Peyer's patch (tissue), 4 donors: ENCODE measurements around the gene TAS2R1. TPM values are rescaled to one million over a fixed set of nuclear protein-coding genes. Genes with fewer than 3 reads are reported as not detected.

Experiments
- DNase-seq, 3 donors: peaks; one replicate each; pipeline ENCODE4 v3.0.0-alpha.2; 2017 to 2019
- H3K27ac ChIP-seq, 4 donors: fragments of 200-600 bp; sonication (generic); one replicate each; pipeline ENCODE4 v1.5.1; 2016 to 2019
- H3K27me3 ChIP-seq, 2 donors: fragments of 200-600 bp; sonication (generic); one replicate each; pipeline ENCODE4 v1.5.1; 2019
- H3K36me3 ChIP-seq, 3 donors: fragments of 200-600 bp; sonication (generic); one replicate each; pipeline ENCODE4 v1.5.1; 2016 to 2019
- H3K4me1 ChIP-seq, 4 donors: fragments of 200-600 bp; sonication (generic); one replicate each; pipeline ENCODE4 v1.5.1; 2016 to 2019
- H3K4me3 ChIP-seq, 4 donors: fragments of 200-600 bp; sonication (generic); 1 replicate in 3 of 4; 2 replicates in 1 of 4; pipeline ENCODE4 v1.5.1; 2016 to 2019; ENCODE audit warnings: mild to moderate bottlenecking in 1 of 4
- H3K9me3 ChIP-seq, 4 donors: fragments of 200-600 bp; sonication (generic); one replicate each; pipeline ENCODE4 v1.5.1; 2016 to 2019; ENCODE audit warnings: mild to moderate bottlenecking in 1 of 4
- CTCF ChIP-seq, 6 experiments: fragments of 450-650 bp in 4 of 6; fragments of 200-600 bp in 2 of 6; sonication (generic) in 1 of 6; IDR thresholded peaks; one replicate each; pipeline ENCODE4 v1.5.1; 2017 to 2019; ENCODE audit warnings: antibody characterized with exemption in 6 of 6, mild to moderate bottlenecking in 3 of 6, moderate library complexity in 1 of 6
- POLR2A ChIP-seq, 2 donors: fragments of 450-650 bp; IDR thresholded peaks; one replicate each; pipeline ENCODE4 v1.5.1; 2017; ENCODE audit warnings: antibody characterized with exemption in 2 of 2, mild to moderate bottlenecking in 2 of 2, moderate library complexity in 2 of 2
- total RNA-seq, 4 donors: library from RNA; depleted of rRNA; stranded (reverse); fragments of >200 nt; gene quantifications; one replicate each; pipeline ENCODE4 v1.1.0, GENCODE V29; 2016

Gene TAS2R1
- total RNA-seq, 4 donors from 2014 or later, result not detected

DNA sequence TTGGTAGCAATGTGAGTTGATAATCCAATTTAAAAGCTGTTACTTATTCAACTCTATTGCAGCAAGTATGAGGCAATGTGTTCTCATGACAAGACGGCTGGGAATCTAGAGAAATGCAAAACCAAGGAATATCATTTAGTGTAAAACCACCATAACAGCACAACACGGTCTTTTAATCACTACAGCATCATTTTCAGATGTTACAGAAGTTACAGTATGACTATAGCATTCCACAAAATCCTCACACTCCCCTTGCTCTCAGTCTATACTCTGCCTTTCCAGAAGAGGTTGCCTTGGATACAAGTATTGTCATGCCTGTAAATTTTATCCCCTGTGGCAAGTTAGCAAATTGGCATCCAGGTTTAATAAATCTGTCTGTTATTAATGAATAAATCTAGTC is 28.6 kb upstream of the TAS2R1 start:
- TF ChIP-seq POLR2A (IDR thresholded peaks at IDR 0.05) (no peak), CTCF (IDR thresholded peaks at IDR 0.05) (no peak)
- no peak for DNase-seq

GRCh38 chr5:9657819-9658218 is 27.7 kb upstream of the TAS2R1 start:
- H3K27me3 ChIP-seq, result no peaks in the 10 kb centered on the region
- TF ChIP-seq POLR2A (IDR thresholded peaks at IDR 0.05), result no peak
- no peak overlapping the region for H3K27ac ChIP-seq
- H3K9me3 ChIP-seq, result peaks cover 0 to 4% (median 0%) of the 10 kb centered on the region in 4 donors
- H3K4me3 ChIP-seq, result no peak overlapping the region
- no peaks in the 10 kb centered on the region for H3K36me3 ChIP-seq
- H3K4me1 ChIP-seq, result no peaks in the 10 kb centered on the region
- DNase-seq, result no peak

More for the DNA sequence above, 28.6 kb upstream of the TAS2R1 start:
- no peak overlapping the region for H3K4me3 ChIP-seq
- no peaks in the 10 kb centered on the region for H3K4me1 ChIP-seq
- H3K36me3 ChIP-seq, result no peaks in the 10 kb centered on the region
- no peaks in the 10 kb centered on the region for H3K27me3 ChIP-seq
- peaks cover 0 to 4% (median 0%) of the 10 kb centered on the region in 4 donors for H3K9me3 ChIP-seq
- H3K27ac ChIP-seq, result no peak overlapping the region

GRCh38 chr5:9655641-9656040 is 25.5 kb upstream of the TAS2R1 start:
- Histone ChIP-seq H3K27ac (no peak overlapping the region), H3K36me3 (no peaks in the 10 kb centered on the region), H3K27me3 (no peaks in the 10 kb centered on the region), H3K9me3 (peaks cover 0 to under 1% (median 0%) of the 10 kb centered on the region in 4 donors), H3K4me1 (no peaks in the 10 kb centered on the region), H3K4me3 (no peak overlapping the region)
- no peak for DNase-seq
- no peak for TF ChIP-seq CTCF (IDR thresholded peaks at IDR 0.05)
- TF ChIP-seq POLR2A (IDR thresholded peaks at IDR 0.05), result no peak

DNA sequence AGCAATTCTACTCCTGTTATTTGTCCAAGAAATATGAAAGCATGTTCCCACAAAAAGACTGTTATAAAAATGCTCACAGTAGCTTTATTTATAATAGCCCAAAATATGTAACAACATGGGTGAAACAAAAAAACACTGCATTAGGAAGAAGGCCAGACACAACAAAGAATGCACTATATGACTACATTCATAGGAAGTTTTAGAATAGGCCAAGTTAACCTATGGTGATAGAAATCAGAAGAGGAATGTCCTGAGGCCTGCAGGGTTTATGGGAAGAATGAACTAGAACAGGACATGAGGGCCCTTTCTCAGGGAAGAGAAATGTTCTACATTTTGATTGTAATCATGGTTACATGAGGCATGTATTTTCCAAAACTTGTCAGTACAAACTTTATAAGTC is 24.7 kb upstream of the TAS2R1 start:
- no peak for DNase-seq
- Histone ChIP-seq H3K4me3 (no peak overlapping the region), H3K27me3 (no peaks in the 10 kb centered on the region), H3K4me1 (no peaks in the 10 kb centered on the region), H3K9me3 (no peaks in the 10 kb centered on the region), H3K27ac (no peak overlapping the region), H3K36me3 (no peaks in the 10 kb centered on the region)
- TF ChIP-seq POLR2A (IDR thresholded peaks at IDR 0.05), result no peak
- TF ChIP-seq CTCF (IDR thresholded peaks at IDR 0.05), result no peak

- DNase-seq, result no peak
- TF ChIP-seq CTCF (IDR thresholded peaks at IDR 0.05) (no peak), POLR2A (IDR thresholded peaks at IDR 0.05) (no peak)
- Histone ChIP-seq H3K27ac (no peak overlapping the region), H3K9me3 (no peaks in the 10 kb centered on the region), H3K4me1 (no peaks in the 10 kb centered on the region), H3K27me3 (no peaks in the 10 kb centered on the region), H3K4me3 (no peak overlapping the region), H3K36me3 (no peaks in the 10 kb centered on the region)
These were observed 23.7 kb upstream of the TAS2R1 start for GRCh38 chr5:9653811-9654210.

DNA sequence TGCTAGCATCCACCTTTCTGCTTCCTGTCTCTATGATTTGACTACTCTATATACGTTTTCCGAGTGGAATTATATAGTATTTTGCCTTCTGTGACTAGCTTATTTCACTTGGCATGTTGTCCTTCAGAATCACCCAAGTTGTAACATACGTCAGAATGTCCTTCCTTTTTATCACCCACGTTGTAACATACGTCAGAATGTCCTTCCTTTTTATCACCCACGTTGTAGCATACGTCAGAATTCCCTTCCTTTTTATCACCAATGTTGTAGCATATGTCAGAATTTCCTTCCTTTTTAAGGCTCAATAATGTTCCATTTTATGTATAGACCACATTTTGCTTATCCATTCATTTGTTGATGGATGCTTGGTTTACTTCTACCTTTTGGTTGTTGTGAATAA is 22.9 kb upstream of the TAS2R1 start:
- H3K27me3 ChIP-seq, result no peaks in the 10 kb centered on the region
- no peak for DNase-seq
- H3K9me3 ChIP-seq, result no peaks in the 10 kb centered on the region
- no peak overlapping the region for H3K4me3 ChIP-seq
- no peak overlapping the region for H3K27ac ChIP-seq
- H3K36me3 ChIP-seq, result no peaks in the 10 kb centered on the region
- TF ChIP-seq POLR2A (IDR thresholded peaks at IDR 0.05) (no peak), CTCF (IDR thresholded peaks at IDR 0.05) (no peak)
- no peaks in the 10 kb centered on the region for H3K4me1 ChIP-seq
